ENCODE measurements around the gene DTNBP1.

DTNBP1 gene

DNA sequence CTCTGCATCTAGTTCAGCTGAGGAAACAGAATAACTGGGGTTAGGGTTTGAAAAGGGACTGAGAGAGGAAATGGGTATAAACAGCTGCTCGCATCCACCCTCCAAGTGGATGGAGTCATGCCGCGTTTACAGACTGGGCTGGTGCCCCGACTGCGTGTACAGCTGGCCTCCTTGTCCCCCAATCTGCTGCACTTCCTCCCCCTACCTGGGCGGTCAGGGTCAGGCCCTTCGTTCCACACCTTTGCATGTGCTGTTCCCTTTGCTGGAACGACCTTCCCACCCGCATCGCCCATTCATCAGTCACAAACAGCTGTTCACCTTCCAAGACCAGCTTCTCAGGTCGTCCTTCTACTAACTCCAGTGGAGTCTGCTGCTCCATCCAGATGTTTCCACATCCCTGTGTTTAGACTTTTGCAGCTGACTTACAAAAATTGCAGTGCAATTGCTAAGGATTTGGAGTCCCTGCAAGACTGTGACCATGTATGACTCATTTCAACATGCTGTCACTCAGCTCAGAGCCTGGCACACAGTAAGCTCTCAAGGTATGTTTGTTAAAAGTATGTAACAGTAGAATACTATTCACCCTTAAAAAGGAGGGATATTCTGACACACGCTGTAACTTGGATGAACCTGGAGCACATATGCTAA is 129.3 kb downstream of the DTNBP1 start:
- DNase-seq (ENCODE audit: low read depth), result no peak

GRCh38 chr6:15531973-15532372 is 130.9 kb downstream of the DTNBP1 start:
- DNase-seq (ENCODE audit: low read depth), result no peak

DNA sequence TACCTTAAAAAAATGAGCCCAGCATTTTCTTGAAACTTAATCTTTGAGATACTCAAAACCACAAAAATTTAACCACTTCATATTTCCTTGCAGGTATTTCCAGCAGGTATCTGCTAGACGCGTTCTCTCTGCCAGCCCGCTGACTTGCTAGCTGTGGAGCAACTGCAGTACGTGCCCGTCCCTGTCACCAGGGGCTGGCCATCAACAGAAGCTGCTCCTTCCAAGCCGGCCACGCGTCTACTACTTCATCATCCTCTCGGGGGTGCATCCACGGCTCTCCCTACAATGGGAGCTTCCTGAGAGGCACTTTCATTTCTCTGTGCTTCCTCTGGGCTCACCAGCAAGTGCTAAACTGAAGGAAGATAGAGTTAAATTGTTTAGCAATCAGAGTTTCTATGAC is 132.4 kb downstream of the DTNBP1 start:
- DNase-seq (ENCODE audit: low read depth), result no peak

- DNase-seq (ENCODE audit: low read depth), result no peak
These were observed 134.0 kb downstream of the DTNBP1 start for GRCh38 chr6:15528870-15529269.

DNA sequence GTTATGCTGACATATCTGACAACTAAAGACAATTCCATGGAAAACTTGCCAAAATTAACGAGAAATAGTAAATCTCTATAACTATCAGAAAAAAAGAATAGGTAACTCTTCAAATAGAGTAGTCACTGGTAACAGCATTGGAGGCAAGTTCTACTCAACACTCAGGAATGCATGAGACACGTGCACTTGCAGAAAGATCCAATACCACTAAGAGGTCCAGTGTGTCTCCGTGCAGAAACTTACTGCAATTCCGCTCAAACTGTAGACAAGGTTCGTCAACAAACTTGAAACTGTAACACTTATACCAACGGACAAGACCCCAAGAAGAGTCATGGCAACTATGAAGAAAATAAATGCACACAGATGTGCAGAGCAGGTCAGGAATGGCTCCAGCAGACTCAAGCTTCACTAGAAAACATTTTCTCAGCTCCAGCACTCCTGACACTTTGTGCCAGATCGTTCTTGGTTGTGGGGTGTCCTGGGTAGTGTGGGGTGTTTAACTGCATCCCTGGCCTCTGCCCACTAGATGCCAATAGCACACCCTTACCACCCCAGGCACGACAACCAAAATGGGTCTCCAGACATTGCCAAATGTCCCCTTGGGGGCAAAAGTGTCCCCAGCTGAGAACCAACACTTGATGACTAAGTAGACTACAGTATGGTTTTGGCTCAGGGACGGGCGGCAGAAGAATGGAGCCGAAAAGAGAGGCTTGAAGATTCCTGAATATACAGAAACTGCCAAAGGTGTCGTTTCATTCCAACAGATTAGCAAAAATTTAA is 134.8 kb downstream of the DTNBP1 start:
- no peak for DNase-seq (ENCODE audit: low read depth)

GRCh38 chr6:15526212-15526701 is 136.6 kb downstream of the DTNBP1 start:
- no peak for DNase-seq (ENCODE audit: low read depth)

- DNase-seq (ENCODE audit: low read depth), result no peak
These were observed 137.9 kb downstream of the DTNBP1 start for GRCh38 chr6:15524861-15525401.

GRCh38 chr6:15523679-15524630 is 138.9 kb downstream of the DTNBP1 start:
- no peak for DNase-seq (ENCODE audit: low read depth)

DNA sequence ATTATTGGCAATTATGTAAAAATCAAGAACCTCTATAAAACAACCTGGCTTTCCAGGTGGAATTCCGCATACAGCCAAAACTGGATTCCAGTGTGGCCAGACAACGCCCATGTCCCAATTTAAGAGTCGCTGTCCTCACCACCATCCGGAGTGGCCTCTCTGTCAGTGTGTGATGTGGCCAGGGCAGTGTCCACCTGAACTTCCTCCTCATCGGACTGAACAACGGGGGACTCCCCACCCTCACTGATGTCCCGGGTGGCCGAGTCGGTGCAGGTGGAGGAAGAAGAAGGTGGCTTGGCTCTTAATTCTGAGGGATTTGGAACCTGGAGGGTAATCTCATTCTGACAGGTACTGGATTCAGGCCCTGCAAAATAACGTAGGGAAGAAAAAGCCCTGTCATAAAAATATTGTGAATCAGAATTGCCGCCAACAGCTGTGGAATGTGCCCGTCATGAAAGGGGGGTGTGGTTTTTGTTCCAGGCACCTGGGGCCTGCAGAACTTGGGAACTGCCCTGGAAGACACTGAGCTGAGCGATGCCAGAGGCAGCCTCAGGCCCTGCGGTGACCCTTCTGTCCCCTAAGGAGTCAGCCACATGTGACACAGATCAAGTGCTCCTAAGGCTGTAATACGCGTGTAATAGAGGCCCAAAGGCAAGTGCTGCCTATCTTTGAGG is 139.8 kb downstream of the DTNBP1 start:
- no peak for DNase-seq (ENCODE audit: low read depth)

- no peak for DNase-seq (ENCODE audit: low read depth)
These were observed 140.4 kb downstream of the DTNBP1 start for GRCh38 chr6:15522427-15522826.

DNA sequence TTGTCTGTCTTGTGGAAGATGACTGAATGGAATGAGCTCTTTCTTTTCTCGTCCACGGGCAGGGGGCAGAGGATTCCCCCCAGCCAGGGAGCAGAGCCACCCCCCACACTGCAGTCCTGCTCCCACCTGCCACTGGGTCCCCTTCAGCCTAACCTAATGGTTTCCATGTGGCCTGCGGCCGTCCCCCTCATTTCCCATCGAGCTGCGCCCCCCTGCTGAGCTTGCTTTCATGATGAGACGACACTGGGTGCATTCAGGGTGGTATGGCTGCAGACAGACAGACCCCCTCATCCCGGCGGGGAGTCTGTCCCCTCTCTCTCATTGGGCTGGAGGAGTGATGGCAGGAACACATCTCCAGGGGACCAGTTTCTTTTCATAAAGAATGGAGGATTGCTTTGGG is 140.8 kb downstream of the DTNBP1 start:
- no peak for DNase-seq (ENCODE audit: low read depth)

DNA sequence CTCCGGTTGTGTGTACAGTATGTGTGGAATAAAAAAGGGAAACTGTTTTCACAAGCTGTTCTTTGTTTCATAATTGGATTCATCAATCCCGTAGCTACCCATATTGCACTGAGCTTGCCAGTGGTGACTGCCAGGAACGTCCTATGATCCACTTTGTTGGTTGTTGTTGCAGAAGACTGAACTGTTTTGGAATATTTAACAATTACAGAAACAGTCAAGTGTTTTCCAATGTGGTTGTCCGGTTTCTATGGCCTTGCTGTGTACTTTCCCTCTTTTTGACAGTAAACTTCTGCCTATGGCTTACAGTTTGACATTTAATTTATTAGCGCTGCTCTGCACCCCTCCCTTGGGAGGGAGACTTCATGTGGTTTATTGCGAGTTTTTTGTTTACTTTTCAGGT is 141.2 kb downstream of the DTNBP1 start:
- no peak for DNase-seq (ENCODE audit: low read depth)

- DNase-seq (ENCODE audit: low read depth), result no peak
These were observed 142.1 kb downstream of the DTNBP1 start for GRCh38 chr6:15520626-15521203.

- DNase-seq (ENCODE audit: low read depth), result no peak
These were observed 143.1 kb downstream of the DTNBP1 start for GRCh38 chr6:15519681-15520080.

GRCh38 chr6:15518878-15519277 is 143.9 kb downstream of the DTNBP1 start:
- DNase-seq (ENCODE audit: low read depth), result no peak

DNA sequence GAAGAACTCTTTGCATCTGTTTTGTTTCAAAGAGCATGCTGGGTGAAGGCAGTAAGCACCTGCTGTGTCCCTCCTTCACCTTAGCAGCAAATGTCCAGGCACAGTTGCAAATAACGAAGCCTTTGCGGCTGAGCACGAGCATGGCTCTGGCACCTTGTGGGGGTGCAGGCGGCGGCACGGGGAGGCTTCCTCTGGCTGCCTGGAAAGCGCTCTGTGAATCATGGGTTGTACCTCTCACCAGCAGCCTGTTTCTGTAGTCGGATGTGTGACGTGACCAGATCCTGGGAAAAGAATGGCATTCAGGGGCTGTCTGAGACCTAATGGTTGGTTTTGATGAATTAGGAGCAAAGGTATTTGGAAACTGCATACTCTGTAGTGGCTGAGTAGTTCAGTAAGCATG is 144.8 kb downstream of the DTNBP1 start:
- no peak for DNase-seq (ENCODE audit: low read depth)

GRCh38 chr6:15517600-15517999 is 145.2 kb downstream of the DTNBP1 start:
- no peak for DNase-seq (ENCODE audit: low read depth)

DNA sequence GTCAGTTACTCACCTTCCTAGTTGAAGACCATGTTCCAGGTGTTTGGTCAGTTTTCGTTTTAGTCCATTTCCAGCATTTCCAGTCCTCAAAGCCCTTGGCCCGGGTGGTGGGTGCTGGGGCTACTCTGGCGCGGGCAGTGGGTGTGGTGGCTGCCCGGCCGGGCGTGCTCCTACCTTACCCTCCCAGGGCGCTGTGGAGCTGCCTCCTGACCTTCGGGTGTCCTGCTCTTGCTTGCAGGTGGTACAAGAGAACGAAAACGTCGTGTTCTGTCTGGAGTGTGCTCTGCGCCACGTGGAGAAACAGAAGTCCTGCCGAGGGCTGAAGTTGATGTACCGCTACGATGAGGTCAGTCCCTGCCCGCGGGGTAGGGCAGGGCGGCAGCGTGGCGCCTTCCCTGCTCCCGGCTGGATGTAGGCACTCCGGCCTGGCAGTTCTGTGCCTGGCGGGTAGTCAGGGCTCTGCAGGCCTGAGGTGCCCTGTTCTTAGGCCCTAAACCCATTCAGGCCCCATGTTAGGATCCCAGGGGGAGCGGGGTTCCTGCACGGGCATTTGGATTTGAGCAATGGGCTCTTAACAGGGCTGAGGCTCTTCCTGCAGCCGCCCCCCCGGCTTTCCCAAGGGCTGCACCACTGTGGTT is 145.8 kb downstream of the DTNBP1 start:
- DNase-seq (ENCODE audit: low read depth), result no peak

DNA sequence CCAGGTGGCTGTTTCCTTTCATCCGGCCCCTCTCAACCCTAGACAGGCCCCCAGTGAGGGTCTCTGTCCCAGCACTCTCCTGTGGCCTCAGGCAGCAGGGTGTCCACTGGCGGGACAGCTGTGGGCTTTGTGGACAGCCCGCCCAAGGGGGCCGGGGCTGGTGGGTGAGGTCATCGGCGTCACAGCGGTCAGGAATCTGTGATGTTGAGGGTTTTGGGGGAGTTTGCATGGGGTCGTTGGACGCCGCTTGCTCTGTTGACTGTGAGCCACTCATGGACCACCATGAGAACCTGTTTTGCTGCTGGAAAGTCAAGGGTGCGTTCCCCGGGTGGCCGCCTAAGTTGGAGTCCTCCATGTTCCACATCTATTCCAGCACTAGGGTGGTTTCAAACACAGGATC is 146.4 kb downstream of the DTNBP1 start:
- no peak for DNase-seq (ENCODE audit: low read depth)

- DNase-seq (ENCODE audit: low read depth), result no peak
These were observed 147.0 kb downstream of the DTNBP1 start for GRCh38 chr6:15515660-15516375.

Data from fibroblast of the conjunctiva (primary cell).